Embryonic facial prominence (tissue), 1 donor: ENCODE results near the gene BPGM.

Experiments used
- DNase-seq: peaks from one replicate; pipeline ENCODE4 v3.0.0-alpha.2; 2016; ENCODE audit errors: extremely low spot score

Gene BPGM

DNA sequence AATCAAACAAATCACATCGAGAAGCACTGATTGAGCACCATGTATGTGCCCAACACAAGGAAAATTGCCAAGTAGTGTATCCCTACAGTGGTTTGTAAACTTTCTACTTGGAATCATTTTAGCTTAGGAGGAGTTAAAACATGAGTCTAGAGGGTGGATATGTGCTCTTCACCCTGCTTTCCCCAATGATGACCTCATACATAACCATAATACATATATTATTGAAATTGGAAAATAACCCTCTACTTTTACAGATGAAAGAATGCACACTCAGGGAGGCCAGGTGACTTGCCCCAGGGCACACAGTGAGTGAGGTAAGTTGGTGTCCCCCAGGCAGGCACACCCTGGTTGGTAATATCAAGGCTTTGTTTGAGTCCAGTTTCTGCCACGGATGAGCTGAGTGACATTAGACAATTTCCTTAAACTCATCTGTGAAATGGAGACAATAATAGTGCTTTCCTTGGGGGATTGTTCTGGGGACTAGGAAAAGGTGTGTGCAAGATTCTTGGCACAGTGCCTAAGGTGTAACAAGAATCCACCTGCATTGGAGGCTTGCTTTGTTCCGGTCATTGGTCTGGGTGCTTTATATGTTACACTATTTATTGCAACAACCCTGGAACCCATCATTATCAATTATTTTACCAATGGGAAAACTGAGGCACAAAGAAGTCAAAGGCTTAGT is 50.7 kb downstream of the BPGM start:
- no peak for DNase-seq

DNA sequence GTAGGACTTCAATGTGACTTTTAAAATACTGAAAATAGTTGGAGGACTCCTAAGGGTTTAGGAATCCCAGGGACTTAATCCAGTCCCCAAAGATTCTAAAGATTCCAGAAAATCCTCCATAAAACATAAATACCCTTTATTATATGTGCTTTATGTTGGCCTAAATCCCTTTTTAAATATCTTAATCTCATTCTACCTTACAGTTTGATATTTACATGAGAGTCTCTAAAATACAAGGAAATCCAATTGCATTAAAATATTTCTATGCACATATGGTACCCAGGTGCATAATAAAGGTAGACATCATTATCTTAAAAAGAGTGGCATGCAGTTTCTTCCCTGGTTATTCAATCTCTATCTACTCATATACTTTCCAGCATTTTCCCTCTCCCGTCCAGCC is 51.8 kb downstream of the BPGM start:
- DNase-seq: no peak

DNA sequence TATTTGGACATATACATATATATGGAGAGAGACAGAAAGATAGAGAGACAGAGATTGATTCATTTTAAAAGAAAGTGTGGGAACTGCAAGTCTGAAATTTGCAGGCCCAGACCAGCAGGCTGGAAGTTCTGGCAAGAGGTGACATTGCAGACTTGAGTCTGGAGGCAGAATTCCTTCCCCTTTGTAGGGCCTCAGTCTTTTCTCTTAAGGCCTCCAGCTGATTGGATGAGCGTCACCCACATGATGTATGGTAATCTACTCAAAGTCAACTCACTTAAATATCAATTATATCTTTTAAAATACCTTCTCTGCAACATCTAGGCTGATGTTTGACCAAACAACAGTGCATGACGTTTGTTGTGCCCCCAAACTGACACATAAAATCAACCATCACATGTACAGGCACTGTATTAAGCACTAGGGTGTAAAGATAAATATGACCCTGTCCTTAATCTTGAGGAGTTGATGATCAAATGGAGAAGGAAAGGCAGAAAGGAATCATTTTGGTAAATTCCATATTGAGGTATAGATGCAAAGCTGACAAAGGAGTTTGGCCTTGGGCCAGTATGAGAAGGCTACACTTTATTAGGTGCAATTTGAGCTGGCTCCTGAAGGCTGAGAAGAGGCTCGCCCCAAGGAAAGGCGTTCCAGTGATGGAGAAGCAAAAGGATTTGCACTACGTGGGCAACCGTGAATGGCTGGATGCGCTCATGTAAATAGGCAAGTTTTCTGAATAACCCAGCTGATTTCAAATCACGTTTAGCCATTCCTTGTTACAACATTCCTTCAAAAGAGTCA is 52.6 kb downstream of the BPGM start:
- no peak for DNase-seq

DNA sequence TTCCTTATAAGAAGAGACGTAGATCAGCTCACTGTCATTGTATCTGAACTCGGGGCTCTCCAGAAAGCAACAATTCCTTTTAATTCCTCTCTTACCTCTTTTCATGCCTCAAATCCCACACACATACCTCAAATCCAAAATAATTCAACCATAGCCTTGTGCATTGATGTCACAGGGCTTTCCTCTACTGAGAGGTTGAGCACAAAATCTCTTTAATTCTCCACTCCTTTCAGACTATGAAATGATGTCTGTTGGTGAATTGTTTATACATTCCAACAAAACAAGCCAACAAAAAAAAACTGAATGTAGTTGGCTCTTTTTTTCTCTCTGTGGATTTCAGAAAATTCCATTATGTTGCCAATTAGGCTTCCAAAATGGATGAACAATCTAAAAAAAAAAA is 53.2 kb downstream of the BPGM start:
- DNase-seq: no peak

DNA sequence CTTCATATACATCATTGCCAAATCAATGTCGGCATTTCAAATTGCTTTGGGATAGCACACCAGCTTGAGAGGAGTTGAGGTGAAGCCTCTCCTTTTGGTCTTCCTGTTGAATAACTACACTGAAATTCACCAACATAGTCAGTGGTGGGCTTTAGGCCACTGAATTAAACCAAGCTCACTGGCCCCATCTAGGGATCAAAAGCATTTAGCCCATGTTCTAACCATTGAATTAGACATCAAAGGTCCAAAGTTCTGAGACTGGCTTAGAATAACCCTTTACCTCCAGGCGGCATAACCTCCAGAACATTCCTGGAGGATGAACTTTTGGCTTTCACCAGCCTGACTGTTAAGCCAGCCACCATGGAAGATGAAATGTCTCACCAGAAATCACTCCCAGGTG is 54.6 kb downstream of the BPGM start:
- no peak for DNase-seq

DNA sequence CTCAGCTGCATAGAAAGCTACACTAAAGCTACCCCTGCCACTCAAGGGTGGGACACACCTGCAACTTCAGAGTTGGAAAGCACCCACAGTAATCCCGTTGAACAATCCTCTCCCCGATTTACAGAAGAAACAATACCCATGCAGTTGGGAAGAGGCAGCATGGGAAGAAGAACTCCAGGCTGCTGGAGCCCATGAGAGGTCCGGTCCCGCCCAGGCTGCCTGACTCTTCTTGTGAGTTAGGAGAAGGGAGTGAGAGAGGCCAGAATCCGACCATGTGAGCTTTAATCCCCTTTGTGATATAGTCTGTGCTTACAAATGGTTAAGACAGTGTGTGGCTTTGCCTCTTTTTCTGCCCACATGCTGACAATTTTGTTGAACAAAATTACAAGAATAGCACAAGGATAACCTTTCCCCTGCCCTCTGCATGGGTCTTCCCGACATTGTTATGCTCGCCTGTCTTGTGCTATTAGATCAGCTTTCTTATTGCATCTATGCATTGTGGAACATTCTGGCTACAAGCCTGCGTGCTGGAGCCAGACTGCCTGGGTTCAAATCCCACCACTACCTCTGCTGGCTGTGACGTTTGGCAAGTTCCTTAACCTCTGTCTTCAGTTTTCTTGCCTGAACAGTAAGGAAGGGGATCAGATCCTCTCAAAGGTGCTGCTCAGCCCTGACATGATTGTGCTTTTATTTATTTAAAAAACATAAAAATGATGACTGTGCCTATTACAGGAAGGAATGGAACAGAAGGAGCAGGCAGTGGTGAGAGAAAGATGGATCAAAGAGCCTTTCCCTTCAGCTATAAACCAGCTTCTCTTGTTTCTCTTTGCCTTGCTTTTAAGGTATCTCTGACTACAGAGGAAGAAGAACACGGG is 56.0 kb downstream of the BPGM start:
- DNase-seq: no peak

DNA sequence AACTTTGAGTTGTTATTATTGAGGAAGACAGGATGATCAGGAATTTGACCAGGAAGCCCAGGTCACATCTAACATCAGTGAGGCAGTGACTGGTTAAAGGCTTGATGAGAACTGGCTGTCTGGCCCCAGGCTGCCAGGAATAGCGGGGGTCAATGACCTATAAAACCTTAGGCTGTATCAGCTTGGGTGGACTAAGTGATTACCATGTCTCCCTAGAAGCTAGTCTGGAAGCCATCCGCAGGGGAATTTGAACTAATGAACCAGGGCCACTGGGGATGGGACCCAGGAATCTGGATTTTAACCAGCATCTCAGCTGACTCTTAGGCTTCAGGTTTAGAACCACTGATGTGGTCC is 56.6 kb downstream of the BPGM start:
- no peak for DNase-seq

DNA sequence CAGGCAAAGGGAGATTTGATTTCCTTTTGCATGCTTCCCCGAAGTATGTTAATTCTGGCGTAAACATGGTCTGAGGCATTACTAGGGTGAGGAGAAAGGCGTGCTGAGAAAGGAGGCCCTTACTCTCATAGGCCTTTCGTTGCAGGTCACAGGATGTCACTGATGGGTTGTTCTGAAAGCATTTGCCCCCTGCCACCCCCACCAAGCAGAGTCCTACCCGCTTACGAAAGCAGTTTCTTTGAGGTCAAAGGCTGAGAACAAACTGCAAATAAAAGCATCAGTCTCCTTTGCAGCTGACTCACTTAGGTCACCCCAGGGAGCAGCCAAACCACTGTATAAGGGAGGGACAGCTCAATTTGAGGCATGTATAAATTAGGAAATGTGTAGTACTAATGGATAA is 57.1 kb downstream of the BPGM start:
- no peak for DNase-seq

DNA sequence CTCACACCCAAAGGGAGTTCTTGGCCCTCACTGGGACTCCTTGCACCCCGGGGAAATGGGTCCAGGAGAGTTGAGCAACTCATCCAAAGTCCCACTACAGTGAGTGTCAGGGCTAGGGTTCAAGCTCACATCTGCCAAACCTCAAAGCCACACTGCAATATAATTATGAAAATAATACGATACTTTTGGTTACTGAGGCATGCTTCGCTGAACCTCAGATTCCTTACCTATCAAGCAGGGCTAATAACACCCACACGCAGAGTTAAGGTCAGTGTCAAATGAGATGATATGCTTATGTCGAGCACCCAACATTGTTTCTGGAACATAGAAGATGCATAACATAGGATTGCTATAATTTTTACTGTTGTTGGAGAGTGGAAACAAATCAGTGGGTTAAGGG is 58.2 kb downstream of the BPGM start:
- no peak for DNase-seq

DNA sequence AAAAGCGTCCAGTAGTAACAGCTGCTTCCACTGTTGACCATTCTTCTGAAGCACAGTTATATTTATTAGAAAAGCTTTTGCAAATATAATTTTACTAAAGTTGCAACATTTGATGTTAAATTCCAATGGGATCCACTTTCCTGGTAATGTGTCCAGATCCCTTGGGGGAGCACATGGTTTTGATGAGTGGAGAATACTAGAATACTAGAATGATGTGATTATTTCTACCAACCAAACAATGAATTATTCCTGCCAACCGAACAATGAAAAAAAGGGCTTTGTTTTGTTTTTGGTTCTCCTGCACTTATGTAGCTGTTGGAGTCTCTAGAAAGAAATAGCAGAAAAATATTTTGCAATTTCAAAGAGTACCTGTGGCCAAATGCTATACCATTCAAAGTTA is 59.1 kb downstream of the BPGM start:
- DNase-seq: no peak

DNA sequence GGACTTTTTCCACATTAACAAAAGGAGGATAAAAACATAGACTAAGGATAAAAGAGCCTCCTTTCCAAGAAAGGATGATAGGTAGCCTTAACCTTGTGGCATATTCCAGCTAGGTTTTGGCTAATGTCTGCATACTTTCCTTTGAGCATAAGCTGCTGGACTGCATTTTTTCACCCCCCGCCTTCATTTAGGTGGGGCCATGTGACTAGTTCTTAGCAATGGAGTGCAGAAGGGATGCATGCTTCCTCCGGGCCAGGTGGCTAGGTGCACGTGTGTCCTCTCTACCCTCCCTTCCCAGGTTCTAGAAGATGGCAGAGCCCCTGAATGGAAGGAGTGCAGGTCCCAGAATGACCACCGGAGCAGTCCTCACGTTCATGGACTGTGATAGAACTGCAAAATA is 59.8 kb downstream of the BPGM start:
- no peak for DNase-seq

DNA sequence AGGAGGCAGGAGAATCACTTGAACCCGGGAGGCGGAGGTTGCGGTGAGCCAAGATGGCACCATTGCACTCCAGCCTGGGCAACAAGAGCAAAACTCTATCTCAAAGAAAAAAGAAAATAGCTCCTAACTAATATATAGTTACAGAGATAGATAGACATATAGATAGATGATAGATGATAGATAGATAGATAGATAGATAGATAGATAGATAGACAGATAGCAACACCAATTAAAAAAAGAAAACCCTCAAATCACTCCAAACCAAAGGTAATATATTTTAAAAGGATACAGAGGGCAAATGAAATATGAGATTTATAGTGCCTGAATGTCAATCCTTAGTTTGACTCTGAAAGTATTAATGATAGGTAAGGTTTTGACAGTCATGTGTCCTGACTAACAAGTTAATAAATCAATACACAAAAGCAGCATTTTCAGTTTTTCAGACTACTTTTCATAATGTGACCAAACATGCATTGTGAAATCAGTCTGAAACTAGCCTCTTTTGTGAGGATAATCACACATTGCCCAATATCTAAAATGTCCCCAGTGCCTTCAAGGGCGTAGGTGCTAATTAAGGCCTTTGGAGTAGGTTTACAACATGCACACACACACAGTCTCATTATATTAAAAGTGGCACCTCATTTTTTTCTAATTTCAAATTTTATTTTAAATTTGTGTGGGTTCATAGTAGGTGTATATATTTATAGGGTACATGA is 61.2 kb downstream of the BPGM start:
- DNase-seq: no peak

DNA sequence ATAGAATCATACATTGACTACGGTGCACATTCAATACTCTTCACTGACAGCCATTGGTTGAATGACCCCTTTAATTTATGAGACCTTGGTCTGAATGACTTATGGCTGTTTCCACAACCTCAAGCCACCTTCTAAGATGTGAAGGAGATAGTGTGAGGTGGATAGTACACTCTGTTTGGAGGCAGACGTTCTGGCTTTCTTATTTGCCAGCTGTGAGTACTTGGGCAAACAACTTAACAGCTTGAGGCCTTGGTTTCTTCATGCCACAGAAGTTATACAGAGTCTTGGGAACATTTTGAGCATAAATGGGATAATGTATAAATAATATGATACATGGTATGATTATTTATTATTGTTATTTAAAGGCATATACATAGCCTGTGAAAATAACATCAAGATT is 62.0 kb downstream of the BPGM start:
- no peak for DNase-seq

DNA sequence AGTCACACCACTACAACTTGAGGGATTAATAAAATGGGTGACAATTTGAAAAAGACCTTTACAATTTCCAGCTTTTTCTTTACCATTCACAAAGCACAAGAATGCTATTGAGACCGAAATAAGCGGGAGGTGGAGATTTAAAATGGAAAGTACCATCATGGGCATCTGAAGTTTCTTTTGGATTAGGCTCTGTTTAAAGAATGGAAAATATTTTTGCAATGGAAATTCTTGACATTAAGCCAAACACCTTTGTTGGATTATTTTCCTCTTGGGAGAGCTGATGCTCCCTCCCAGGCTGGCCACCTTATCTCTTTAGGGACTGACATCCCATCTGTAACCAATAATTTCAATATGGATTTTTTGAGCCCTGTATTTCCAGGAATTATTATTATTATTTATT is 62.5 kb downstream of the BPGM start:
- DNase-seq: no peak

DNA sequence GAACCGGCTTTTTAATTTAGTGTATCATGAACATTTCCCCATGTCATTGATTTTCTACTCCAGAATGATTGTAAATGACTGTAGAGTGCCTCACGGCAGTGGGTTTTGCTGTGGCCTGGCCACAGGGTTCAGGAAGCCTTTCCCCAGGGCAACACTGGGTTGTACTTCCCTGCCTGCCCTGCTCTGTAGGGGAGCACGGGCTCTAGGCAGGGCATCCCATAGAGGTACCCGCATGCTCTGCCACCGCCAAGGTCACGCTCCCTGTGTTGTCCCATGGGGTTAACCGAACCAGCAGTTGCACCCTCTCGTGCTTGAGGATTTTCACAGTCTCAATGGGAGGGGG is 63.8 kb downstream of the BPGM start:
- DNase-seq: no peak

DNA sequence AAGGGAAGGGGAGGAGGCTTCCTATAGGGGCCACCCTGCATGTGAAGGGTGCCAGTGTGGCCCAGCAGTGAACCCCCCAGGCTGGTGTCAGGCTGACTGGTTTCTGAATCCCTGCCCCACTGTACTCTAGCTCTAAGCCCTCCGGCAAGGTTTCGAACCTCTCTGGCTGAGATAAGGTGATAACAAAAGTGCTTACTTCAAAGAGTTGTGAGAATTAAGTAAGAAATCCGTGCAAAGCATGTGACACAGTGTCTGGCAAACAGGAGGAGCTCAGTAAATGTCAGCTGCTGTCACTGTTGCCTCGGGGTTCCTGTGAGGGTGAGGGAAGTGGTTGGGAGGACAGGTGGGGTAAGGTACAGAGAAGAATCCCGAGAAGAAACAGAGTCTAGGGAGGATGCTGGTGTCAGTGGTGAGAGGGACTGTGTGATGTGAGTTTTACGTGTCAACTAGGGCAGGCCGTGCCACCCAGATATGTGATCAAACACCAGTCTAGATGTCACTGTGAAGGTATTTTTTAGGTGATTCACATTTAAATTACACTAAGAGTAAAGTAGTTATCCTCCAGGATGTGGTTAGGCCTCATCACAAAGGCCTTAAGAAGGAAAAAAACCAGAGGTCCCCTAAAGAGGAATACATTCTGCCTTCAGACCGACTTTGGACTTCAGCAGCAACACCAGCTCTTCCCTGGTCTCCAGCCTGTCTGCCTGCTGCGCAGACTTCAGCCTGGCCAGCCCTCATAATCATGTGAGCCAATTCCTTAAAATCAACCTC is 64.4 kb downstream of the BPGM start:
- DNase-seq: no peak

DNA sequence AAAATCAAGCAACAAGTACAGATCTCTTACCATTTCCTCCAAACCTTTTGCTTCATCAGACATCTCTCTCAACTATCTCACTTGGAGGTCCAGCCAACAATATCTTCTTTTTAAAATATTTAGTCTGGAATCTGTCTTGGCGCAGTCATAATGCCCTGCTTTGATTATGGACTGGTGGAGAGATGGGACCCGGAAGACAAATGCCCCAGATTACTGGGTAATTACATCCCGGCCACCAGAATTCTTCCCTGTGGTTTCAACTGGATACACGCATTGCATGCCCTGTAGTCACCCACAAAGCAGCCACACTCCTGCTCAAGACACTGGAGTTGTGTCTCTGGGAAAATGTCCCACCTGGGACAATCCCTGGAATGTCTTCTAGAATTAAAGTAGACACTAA is 65.5 kb downstream of the BPGM start:
- DNase-seq: no peak

DNA sequence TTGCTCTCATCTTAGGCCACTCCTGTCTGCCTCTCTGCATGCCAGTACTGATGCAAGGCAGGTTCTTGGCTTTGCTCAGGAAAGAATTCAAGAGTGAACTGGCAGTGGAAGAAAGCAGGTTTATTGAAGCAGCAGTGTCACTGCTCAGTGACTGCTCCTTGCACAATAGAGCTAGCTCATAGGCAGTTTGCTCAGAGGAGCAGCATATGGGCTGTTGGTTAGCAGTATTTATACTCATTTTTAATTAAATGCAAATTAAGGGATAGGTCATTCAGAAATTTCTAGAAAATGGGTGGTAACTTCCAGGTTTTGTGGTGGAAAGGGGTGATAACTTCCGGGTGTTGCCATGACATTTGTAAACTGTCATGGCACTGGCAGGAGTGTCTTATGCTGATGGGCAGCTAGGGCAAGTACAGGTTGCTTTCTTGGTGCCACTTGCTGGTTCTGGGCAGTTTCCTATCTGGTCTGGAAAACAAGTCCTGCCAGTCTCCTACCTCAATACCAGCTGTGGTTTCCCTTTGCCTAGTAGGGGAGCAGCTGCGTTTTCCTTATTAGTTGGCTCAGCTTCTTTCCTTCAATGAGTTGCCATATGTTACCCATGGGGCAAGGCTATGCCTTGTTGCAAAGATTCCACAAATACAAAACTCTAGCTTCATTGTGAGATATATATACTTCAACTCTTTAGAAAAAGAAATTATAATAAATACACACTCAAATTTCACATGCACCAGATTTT is 68.0 kb downstream of the BPGM start:
- no peak for DNase-seq

DNA sequence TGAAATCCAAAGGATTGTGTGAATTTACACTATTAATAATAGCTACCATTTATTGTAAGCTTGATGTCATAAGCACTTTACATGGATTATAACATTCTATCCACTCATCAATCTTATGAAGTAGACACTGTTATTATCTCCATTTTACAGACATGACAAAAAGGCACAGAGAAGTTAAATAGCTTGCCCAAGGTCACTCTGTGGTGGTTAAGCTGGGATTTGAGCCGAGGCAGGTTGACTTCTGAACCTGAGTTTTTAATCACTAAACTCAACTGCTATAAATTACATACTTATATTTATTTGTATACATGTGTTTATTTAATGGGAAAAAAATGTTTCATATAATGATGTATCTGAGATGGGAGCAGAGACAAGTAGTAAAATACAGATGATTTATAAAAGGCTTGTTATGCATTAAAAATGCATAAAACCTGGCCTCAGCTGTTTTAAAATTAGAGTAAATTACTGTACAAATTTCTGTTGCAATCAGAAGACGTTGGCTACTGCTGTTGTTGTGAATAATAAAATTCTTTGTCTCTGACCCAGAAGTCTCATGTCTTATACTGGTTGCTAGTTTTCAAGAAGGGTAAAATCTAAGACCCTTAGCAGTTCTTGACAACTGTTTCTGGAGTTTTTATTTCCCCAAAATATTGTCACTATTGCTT is 71.7 kb downstream of the BPGM start:
- no peak for DNase-seq
